Loucy (cell line): ENCODE data around the gene MILR1.
A peak's percentile ranks its signal among the peaks of the same experiment; 100 is the strongest.

Experiments used
- H2AFZ ChIP-seq: fragments of 200-600 bp; sonication (generic); 2 replicates; pipeline ENCODE4 v1.6.0; 2016; ENCODE audit warnings: antibody characterized with exemption, mild to moderate bottlenecking, low read length, moderate library complexity
- H3F3A ChIP-seq: fragments of 200-600 bp; 2 replicates; pipeline ENCODE4 v1.6.0; 2016; ENCODE audit warnings: antibody characterized with exemption, low read depth, mild to moderate bottlenecking
- H3K27me3 ChIP-seq: fragments of 200-600 bp; sonication (generic); 2 replicates; pipeline ENCODE4 v1.6.1; 2014; ENCODE audit warnings: low read length, mild to moderate bottlenecking; ENCODE audit not compliant: insufficient read depth, poor library complexity, severe bottlenecking
- H3K36me3 ChIP-seq: fragments of 200-600 bp; sonication (generic); 2 replicates; pipeline ENCODE4 v1.6.1; 2016; ENCODE audit warnings: low read length; ENCODE audit not compliant: insufficient read depth
- H3K4me1 ChIP-seq: fragments of 200-600 bp; sonication (generic); 2 replicates; pipeline ENCODE4 v1.5.1; 2014; ENCODE audit warnings: low read length, mild to moderate bottlenecking; ENCODE audit not compliant: insufficient read depth, poor library complexity, severe bottlenecking
- H3K4me2 ChIP-seq: fragments of 200-600 bp; sonication (generic); 2 replicates; pipeline ENCODE4 v1.6.0; 2014; ENCODE audit warnings: antibody characterized with exemption, low read length, low read depth, mild to moderate bottlenecking; ENCODE audit not compliant: poor library complexity, severe bottlenecking
- H3K4me3 ChIP-seq: fragments of 200-600 bp; sonication (generic); 2 replicates; pipeline ENCODE4 v1.5.1; 2014; ENCODE audit warnings: low read length, mild to moderate bottlenecking, mixed read lengths; ENCODE audit not compliant: poor library complexity, severe bottlenecking
- H3K79me2 ChIP-seq: fragments of 200-600 bp; sonication (generic); 2 replicates; pipeline ENCODE4 v1.6.1; 2014; ENCODE audit warnings: low read length; ENCODE audit not compliant: insufficient read depth
- H3K9ac ChIP-seq: fragments of 200-600 bp; sonication (generic); 2 replicates; pipeline ENCODE4 v1.6.0; 2014; ENCODE audit warnings: mild to moderate bottlenecking, low read depth, low read length, moderate library complexity; ENCODE audit not compliant: poor library complexity, severe bottlenecking
- H3K9me2 ChIP-seq: fragments of 200-600 bp; sonication (generic); replicated peaks from 2 replicates; pipeline ENCODE4 v1.6.1; 2016; ENCODE audit warnings: low read depth, low read length, mixed read lengths
- H3K9me3 ChIP-seq: fragments of 200-600 bp; sonication (generic); 2 replicates; pipeline ENCODE4 v1.6.1; 2014; ENCODE audit warnings: mild to moderate bottlenecking, antibody characterized with exemption, low read length, low read depth; ENCODE audit not compliant: insufficient read depth
- H4K20me1 ChIP-seq: fragments of 200-600 bp; sonication (generic); 2 replicates; pipeline ENCODE4 v1.6.0; 2014; ENCODE audit warnings: antibody characterized with exemption, low read length, mild to moderate bottlenecking; ENCODE audit not compliant: insufficient read depth, poor library complexity, severe bottlenecking
- EZH2phosphoT487 ChIP-seq: fragments of 200-600 bp; IDR thresholded peaks from 2 replicates; pipeline ENCODE4 v1.6.1; 2018; ENCODE audit warnings: antibody characterized with exemption, mild to moderate bottlenecking, moderate library complexity, borderline replicate concordance
- TF ChIP-seq, protein P1 (sequence below): fragments of 200-600 bp; sonication (generic); conservative IDR thresholded peaks from 2 replicates; pipeline ENCODE4 v1.5.1; 2014; ENCODE audit warnings: mild to moderate bottlenecking, antibody characterized with exemption, low read length

Gene MILR1

GRCh38 chr17:64499805-64500486 lies 51.0 kb downstream of the MILR1 start:
- Histone ChIP-seq H3K27me3 (no peaks in the 10 kb centered on the region), H3K79me2 (peaks cover 88% of the 10 kb centered on the region), H3K9ac (no peak overlapping the region), H3K9me3 (no peaks in the 10 kb centered on the region), H3K4me1 (peaks cover 48% of the 10 kb centered on the region), H3K4me2 (peak overlapping the region; percentile 85), H3K4me3 (no peak overlapping the region), H3K9me2 (no peaks in the 10 kb centered on the region), H2AFZ (no peak overlapping the region), H4K20me1 (peaks cover 82% of the 10 kb centered on the region), H3F3A (peaks cover 42% of the 10 kb centered on the region), H3K36me3 (peaks cover 71% of the 10 kb centered on the region)
- TF ChIP-seq EZH2phosphoT487 = no peak
- TF ChIP-seq, protein P1, sequence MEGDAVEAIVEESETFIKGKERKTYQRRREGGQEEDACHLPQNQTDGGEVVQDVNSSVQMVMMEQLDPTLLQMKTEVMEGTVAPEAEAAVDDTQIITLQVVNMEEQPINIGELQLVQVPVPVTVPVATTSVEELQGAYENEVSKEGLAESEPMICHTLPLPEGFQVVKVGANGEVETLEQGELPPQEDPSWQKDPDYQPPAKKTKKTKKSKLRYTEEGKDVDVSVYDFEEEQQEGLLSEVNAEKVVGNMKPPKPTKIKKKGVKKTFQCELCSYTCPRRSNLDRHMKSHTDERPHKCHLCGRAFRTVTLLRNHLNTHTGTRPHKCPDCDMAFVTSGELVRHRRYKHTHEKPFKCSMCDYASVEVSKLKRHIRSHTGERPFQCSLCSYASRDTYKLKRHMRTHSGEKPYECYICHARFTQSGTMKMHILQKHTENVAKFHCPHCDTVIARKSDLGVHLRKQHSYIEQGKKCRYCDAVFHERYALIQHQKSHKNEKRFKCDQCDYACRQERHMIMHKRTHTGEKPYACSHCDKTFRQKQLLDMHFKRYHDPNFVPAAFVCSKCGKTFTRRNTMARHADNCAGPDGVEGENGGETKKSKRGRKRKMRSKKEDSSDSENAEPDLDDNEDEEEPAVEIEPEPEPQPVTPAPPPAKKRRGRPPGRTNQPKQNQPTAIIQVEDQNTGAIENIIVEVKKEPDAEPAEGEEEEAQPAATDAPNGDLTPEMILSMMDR = no peak

GRCh38 chr17:64500487-64500859 lies 51.6 kb downstream of the MILR1 start:
- Histone ChIP-seq H4K20me1 (peaks cover 85% of the 10 kb centered on the region), H3K4me2 (peak overlapping the region; percentile 85)

GRCh38 chr17:64500862-64501765 lies 52.2 kb downstream of the MILR1 start:
- Histone ChIP-seq H2AFZ (no peak overlapping the region), H3K4me2 (peak overlapping the region; percentile 85), H3K9me2 (no peaks in the 10 kb centered on the region), H3K79me2 (peaks cover 88% of the 10 kb centered on the region), H3K27me3 (peaks cover 6% of the 10 kb centered on the region), H3K4me3 (peak overlapping the region; percentile 99), H3K9me3 (no peaks in the 10 kb centered on the region), H3K4me1 (peaks cover 38% of the 10 kb centered on the region), H3F3A (peaks cover 42% of the 10 kb centered on the region), H3K9ac (no peak overlapping the region), H3K36me3 (peaks cover 76% of the 10 kb centered on the region), H4K20me1 (peaks cover 85% of the 10 kb centered on the region)
- TF ChIP-seq, protein P1 = no peak
- TF ChIP-seq EZH2phosphoT487 = no peak

More at GRCh38 chr17:64500487-64500859, 51.6 kb downstream of the MILR1 start:
- Histone ChIP-seq H3K9me3 (no peaks in the 10 kb centered on the region), H2AFZ (no peak overlapping the region), H3K4me1 (peaks cover 45% of the 10 kb centered on the region), H3K27me3 (peaks cover under 1% of the 10 kb centered on the region), H3F3A (peaks cover 42% of the 10 kb centered on the region), H3K4me3 (no peak overlapping the region), H3K9ac (no peak overlapping the region), H3K9me2 (no peaks in the 10 kb centered on the region), H3K79me2 (peaks cover 88% of the 10 kb centered on the region), H3K36me3 (peaks cover 73% of the 10 kb centered on the region)
- TF ChIP-seq, protein P1 = no peak
- TF ChIP-seq EZH2phosphoT487 = no peak
